GM19455 (cell line): ENCODE data around the gene SKAP2.

Experiments
- ATAC-seq: cut with Tn5 transposase; IDR thresholded peaks from one replicate; pipeline ENCODE4 v1.9.1; 2021; ENCODE audit not compliant: unreplicated experiment

Gene SKAP2

DNA sequence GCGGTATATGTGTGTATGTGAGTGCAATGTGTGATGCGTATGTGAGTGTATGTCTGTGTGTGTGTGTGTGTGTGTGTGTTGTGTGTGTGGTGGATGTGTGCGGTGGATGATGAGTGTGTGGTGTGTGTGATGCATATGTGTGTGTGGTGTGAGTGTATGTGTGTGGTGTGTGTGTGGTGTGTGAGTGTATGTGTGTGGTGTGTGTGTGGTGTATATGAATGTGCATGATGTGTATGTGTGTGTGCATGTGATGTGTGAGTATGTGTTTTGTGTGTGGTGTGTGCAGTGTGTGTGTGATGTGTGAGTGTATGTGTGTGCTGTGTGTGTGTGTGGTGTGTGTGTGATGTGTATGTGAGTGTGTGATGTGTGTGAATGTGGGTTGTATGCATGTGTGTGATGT is 222.0 kb downstream of the SKAP2 start:
- ATAC-seq, result no peak

DNA sequence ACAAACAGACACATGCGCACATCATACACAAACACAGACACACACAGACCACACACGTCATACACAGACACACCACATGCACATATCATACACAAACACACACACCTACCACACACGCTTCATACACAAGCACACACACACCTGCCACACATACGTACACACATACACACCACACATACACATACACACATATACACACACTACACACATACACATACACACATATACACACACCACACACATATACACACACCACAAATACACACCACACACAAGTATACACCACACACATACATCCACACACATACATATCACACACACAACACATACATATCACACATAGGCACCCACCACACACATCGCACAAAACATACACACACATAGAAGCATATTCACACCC is 224.7 kb downstream of the SKAP2 start:
- ATAC-seq, result no peak

DNA sequence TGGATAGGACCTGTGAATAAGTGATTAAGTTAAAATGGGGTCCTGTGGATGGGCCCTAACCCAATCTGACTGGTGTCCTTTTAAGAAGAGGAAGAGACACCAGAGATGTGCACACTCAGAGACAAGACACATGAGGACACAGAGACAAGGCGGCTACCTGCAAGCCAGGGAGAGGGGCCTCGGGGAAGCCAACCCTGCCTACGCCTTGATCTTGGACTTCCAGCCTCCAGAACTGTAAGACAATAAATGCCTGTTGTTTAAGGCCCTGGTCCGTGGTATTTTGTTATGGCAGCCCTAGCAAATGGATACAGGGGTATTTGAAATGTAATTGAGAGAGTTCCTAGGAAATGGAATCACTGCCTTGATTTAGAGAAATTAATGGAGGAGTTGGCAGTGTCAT is 225.3 kb downstream of the SKAP2 start:
- no peak for ATAC-seq

DNA sequence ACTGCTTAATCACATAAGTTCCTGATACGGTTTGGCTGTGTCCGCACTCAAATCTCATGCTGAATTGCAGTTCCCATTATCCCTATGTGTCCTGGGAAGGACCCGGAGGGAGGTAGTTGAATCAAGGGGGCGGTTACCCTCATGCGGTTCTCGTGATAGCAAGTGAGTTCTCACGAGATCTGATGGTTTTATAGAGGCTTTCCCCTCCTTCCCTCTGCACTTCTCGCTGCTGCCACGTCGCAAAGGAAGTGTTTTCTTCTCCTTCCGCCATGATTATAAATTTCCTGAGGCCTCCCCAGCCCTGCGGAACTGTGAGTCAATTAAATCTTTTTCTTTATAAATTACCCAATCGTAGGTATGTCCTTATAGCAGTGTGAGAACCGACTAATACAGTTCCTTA is 226.2 kb downstream of the SKAP2 start:
- ATAC-seq, result no peak

DNA sequence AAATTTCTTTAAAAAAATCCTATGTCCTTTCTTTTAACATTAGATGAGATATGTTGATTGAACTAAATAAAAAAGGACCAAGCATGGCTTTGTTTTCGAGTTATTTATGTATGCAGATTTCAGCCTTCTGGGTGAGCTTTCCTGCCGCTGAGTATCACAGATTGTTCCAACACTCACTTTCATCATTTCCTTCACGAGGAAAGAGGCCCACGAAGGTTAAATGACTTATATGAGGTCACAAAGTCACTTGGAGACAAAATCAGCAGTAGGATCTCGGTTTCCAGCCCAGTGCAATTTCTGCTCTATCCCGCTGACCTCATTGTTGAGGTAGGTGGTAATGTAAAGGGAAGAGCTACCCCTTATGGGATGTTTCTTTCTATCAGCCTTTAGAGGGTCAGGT is 226.8 kb downstream of the SKAP2 start:
- ATAC-seq, result no peak

DNA sequence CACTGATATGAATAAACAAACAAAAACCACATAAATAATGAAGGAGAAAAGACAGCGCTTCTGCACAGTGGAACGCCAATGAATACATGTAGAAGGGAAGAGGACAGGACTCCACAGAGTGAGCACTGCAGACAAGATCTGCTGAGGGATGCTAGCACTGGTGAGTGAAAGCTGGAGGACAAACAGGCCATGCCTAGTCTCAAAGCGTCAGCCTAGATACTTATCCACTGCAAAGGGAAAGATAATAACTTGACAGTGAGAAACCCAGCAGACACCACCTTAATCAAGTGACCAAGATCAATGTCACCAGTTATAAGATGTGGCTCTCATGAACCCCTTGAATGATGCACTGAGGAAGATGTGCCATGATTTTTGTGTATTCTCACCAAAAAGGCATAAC is 227.6 kb downstream of the SKAP2 start:
- ATAC-seq, result no peak

DNA sequence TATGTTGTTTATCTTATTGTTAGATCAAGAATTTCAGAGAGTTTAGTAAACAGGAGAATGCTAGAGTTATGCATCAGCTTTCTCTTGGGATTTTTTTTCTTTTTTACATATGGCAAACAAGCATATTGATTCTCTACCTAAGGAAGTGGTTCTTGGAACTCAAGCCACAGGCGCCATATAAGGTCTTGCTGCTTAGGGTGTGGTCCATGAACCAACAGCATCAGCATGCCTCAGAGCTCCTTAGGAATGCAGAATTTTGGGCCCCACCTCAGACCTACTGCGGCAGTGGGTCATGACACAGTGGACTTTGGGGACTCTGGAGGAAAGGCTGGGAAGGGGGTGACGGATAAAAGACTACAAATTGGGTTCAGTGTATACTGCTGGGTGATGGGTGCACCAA is 230.8 kb downstream of the SKAP2 start:
- no peak for ATAC-seq

DNA sequence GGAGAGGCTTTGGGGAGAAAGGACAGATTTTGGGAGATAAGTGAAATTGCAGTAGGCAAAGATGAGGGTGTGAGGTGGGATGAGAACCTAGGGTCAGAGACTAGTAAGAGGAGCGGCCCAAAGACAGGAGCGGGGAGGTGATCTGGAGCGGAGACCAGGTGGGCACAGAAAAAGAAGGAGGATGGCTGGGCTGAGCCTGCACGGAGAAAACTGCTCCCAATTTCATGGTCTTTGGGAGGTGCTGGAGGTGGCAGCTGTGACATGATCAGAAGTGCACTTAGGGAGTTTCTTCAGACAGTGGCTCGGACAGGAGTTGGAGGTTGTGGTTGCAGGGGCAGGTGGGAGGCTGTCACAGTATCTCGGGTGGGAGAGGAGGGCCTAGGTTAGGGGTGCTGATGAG is 232.8 kb downstream of the SKAP2 start:
- no peak for ATAC-seq

DNA sequence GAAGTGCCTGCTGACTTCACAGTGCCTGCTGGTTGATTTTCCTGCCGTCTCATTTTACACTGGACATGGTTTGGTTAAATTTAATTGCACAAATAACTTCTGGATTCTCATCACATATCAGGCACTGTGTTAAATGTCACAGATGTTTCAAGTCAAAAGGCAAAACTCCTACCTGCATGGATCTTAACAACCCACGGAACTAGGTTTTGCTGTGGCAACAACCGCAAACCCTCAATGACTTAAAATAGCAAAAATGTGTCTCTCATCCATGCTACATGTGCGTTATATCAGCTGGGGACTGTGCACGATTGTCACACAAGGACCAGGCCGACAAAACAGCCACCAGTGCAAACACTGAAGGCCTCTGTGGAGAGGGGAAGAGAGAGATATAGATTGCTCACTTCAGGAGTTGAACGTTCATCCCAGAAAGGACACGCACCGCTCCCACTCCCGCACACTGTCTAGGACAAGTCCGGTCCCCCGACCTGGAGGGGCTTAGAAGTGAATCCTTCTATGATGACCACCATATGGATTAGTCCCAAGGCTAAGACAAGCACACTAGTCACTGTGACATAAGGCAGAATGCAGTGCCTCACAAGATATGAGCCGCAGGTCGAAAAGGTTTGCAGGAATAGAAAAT is 233.3 kb downstream of the SKAP2 start:
- no peak for ATAC-seq

DNA sequence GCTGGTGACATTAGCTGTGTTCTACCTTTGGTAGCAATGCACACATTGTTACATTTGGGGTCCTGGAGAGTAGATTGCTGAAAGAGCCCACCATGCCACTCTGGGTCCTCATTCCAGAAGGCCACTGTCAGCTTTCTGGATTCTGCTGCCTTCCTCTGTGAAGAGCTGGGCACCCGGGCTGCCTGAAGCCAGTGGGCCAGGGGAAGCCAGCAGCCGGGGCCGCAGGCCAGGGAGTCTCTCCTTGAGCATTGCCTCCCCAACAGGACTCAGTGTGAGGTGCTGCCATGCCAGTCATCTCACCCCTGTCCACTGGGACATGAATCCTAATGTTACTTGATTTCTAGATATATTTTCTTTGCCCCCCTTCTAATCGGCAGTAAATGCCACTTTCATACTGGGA is 234.0 kb downstream of the SKAP2 start:
- no peak for ATAC-seq

DNA sequence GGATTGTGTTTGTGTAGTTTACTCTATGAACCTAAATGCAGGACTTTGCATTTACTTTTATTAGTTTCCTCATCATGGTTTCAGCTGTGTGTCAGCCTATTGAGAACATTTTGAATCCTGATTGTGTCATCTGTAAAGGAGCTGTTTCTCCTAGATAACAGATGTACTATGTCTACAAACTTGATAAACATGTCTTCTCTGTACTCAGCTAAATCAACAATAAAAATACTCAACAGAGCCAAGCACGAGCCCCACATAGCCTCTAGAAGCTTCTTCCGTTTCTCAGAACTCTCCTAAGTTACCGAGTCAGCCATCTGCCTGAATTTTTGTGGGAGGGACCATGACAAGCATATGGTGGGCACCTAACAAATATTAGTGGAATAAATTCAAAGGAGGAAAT is 234.7 kb downstream of the SKAP2 start:
- no peak for ATAC-seq

DNA sequence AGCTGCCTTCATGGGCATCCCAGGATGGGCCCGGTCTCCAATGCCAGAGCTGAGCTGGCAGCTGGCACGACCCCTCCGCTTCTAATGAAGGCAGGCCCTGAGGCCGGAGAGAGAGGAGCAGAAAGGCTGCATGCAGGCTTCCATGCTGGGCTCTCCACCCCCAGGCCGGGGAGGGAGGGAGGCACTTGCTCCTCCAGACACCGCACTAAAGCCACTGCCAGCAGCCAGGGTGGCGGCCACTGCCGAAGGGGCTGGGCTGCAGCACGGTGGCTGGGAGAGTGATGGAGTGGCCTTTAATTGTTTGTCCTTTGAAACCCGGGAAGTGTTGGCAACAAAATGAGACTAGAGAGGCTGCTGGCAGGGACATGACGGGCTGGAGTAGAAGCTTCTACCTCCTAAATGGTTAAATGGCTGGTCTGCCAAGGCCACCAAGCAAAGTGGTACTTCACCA is 236.5 kb downstream of the SKAP2 start:
- ATAC-seq, result no peak

DNA sequence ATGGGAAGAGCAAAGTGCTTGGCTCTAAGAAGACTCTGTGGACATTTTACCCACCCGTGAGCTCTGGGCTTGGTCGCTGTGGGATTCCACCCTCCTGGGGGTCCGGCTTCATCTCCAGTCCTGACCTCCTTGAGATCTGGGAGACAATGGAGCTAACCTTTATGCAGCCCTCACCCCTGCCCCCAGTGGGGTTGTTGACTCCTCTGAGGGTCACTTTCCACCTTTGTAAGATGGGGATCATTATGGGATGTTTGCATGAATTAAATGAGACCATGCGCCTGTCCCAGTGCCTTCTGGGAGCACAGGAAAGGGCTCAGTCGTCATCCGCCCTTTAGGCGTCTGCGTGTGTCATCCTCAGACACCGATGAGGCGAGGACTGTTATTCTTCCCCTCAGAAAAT is 237.2 kb downstream of the SKAP2 start:
- no peak for ATAC-seq

DNA sequence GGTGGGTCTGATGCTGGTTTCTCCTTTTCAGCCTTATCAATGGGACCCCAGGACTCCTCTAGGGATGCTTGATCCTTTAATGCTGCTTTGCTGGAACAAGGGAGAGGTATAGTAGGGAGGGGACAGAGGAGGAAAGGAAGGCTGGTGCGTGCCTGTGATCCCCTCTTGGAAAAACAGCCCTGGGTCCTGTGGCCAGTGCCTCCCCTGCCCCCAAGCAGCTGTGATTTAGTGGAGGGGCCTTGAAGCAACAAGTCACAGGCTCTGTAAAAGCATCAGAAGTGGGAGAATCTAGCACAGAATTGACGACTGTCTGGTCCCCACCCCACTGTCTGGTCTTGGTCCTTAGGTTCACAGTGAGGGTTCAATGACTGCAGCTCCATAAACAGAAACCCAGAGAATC is 237.7 kb downstream of the SKAP2 start:
- no peak for ATAC-seq

DNA sequence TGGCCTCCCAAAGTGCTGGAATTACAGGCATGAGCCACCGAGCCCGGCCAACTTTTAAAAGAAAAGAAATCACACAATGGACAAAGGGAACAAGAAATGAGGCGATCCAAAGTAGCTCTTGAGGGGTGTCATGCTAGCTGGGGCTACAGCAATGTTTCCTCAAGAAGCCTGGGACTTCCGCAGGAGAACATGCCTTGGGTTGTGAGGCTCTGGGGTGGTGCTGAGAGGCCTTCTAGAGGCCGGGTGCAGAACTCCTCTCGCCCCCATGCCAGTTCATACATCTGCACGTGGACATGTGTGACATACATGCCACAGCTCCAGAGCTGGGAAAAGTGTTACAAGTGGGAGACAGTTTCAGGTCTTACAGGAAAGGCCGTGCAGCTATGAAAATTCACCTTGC is 238.2 kb downstream of the SKAP2 start:
- ATAC-seq, result no peak

DNA sequence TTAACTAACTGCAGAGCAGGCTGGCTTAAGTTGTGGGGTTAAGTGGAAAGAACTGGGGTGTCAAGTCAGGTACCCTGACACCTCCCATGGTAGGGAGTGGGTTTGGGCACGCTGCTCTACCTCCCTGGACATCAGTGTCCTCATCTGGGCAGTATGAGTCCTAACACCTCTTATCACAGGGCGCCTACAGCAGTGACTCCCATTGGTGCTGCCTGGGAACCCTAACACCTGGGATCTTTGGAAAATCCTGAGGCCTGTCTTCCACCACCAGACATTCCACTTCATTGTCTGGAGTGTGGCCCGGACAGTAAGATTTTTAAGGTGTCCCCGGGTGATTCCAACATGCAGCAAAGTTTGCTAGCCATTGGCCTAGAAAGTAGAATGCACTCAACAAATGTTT is 239.1 kb downstream of the SKAP2 start:
- ATAC-seq, result no peak

DNA sequence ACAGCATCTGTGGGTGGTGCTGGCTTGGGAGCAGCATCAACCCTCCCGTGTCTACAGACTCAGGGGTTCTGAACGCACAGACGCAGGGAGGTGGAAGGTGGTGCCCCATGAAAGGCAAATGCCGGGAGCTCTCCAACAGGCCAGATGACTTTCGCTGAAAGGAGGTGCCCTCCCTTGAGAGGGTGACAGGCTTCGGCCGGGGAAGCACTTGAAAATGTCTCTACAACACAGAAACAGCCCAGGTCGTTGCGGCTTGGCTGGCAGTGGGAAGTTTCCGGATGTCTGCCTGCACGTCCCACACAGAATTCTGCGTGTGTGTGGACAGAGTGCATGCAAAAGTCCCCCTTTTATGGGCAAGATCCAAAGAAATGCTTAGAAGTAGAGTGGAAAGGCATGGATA is 239.6 kb downstream of the SKAP2 start:
- ATAC-seq, result no peak

DNA sequence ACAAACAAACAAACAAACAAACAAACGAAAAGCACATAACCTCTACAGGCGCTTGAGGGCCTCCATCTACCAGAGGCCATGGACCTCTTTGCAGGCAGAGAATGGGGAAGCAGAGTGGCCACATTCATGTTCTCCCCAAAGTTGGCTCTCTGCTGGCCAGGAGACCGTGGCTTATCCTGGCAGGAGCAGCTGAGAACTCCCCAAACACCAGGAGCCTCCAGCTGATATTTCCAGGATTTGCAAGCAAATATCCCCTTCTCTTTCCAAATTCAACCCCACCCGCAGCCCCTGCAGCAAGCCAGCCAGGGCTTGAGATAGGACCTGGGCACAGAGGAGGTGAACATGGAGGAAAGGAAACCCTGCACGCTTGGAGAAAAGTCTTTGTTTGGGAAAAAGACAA is 240.0 kb downstream of the SKAP2 start:
- no peak for ATAC-seq

DNA sequence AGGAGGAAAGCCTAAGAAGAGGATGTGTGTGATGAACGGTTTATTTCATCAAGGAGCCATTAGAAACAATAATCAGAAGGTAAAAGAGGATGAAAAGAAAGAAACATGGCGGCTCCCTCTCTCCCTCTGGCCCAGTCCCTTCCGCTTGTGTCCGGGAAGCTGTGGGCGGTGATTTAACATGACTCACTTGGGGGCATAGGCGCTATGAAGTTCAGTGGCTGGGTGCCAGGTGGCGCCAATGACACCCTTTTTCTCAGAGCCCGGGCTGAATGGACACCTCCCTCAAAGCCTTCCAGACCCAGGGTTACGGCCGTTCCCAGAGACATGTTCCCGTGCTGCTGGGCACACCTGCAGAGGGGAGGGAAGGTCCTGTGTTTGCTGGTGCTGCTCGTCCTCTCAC is 244.0 kb downstream of the SKAP2 start:
- ATAC-seq, result no peak

DNA sequence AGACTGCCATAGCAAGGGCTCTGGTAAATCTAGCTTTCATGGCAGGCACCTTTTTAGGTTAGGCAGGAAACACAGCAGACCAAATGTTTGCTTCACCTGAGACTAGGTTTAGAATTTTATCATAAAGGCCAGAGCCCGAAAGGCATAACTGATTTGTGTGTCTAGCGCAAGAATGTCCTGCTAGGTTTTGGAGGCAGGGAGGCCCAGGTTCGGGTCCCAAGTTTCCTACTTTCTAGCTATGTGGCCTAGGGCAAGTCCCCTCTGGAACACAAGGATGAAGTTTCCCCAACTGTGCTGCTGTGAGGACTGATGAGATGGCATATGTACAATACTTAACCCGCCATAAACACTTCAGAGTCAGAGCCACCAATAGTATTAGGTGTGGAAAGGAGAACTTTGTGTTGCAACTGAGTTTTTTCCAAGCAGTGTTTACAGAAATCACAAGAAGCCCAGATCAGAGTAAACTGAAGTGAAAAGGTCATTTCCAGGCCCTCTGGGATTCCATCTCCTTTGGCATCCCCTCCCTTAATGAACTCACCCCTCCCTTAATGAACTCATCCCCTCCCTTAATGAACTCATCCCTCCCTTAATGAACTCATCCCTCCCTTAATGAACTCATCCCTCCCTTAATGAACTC is 244.9 kb downstream of the SKAP2 start:
- ATAC-seq, result no peak

DNA sequence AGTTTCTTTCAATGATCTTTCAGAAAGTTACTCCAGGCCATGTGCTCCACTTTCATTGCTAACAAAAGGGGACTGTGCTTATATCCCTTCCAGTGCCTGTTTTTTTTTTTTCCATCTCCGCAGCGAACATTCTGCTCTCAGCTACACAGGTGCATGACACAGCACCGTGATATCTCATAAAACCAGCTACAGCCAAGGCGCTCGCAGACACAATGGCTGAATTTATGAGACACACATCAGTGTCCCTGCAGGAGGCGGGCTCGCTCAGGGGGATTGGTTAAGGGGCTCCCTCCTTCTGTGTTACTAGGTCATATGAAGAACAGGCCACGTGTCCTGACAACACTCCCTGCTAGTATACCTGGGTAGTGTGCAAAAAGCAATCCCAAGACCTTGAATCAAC is 245.5 kb downstream of the SKAP2 start:
- no peak for ATAC-seq

DNA sequence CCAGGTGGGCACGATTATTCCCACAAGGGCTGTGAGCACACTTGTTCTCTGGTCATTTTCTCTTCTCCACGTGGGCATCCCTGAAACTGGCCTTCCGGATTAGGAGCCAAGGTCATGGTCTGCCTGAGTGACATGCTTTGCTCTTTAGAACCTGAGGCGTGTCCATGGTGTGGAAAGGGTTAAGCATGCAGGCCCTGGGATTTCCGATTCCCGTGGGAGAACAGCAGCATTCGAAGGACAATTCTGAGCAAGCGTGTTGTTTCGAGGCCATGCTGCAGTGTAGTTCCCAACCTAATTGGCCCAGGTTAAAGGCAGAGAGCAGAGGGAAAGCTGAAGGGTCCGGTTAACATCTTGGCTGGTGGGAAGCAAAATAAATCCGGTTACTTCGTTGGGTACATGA is 245.9 kb downstream of the SKAP2 start:
- ATAC-seq, result no peak
